K562 (cell line): ENCODE measurements around the gene ATL1. TPM values are rescaled to one million over a fixed set of nuclear protein-coding genes. Genes with fewer than 3 reads are reported as not detected.

ENCODE experiments used
- ATAC-seq: fragments of 200-7000 bp; cut with Tn5 transposase; 3 replicates; pipeline ENCODE4 v1.9.1; 2020; ENCODE audit warnings: moderate library complexity
- BruUV-seq: library from RNA; stranded (reverse); fragments of 400-500 nt; replicated peaks from 2 replicates; lab custom pipeline; 2021; lab: Mats Ljungman, UMichigan
- CTCF ChIA-PET: fragments of 300-600 bp; formaldehyde crosslinking; extraction: SDS; loops from one replicate; lab custom pipeline; 2021; ENCODE audit warnings: low intra/inter-chr PET ratio; lab: Yijun Ruan, JAX
- POLR2A ChIA-PET: fragments of 300-600, 350-650 bp; sonication (Branson Sonifier 250); formaldehyde crosslinking; extraction: SDS; loops from one replicate; lab custom pipeline; 2021; ENCODE audit warnings: antibody characterized with exemption, inconsistent platforms; lab: Yijun Ruan, JAX
- DNase-seq, 4 experiments: peaks; one replicate each; pipeline versions ENCODE4 v3.0.0 to v3.0.0-alpha.2; 2011 to 2018; ENCODE audit warnings: low spot score in 3 of 4, mixed read lengths in 3 of 4; ENCODE audit errors: extremely low read depth in 1 of 4
- FAIRE-seq: peaks from 2 replicates; lab custom pipeline; 2011; peaks lifted over from hg19 to GRCh38; lab: Jason Lieb, UNC
- H2AFZ ChIP-seq: 2 replicates; pipeline ENCODE4 v1.6.0; 2011; ENCODE audit warnings: low read depth, low read length, control low read depth, inconsistent platforms
- H3K27ac ChIP-seq: fragments of 200-600 bp; 3 replicates; pipeline ENCODE4 v1.8.0; 2011; ENCODE audit warnings: low read depth, mild to moderate bottlenecking, control low read depth, inconsistent platforms, low read length, moderate library complexity, mixed read lengths; ENCODE audit errors: extremely low read depth
- H3K27me3 ChIP-seq, 2 experiments: fragments of 300-600 bp in 1 of 2; 2 replicates in 1 of 2; 3 replicates in 1 of 2; pipeline versions ENCODE4 v1.6.0 to v1.8.0; 2011; ENCODE audit warnings: inconsistent platforms in 2 of 2, low read length in 2 of 2, mild to moderate bottlenecking in 1 of 2, mixed read lengths in 1 of 2, moderate library complexity in 1 of 2; ENCODE audit not compliant: control insufficient read depth in 2 of 2, insufficient read depth in 2 of 2
- H3K36me3 ChIP-seq: fragments of 300-600 bp; 3 replicates; pipeline ENCODE4 v1.8.0; 2011; ENCODE audit warnings: mild to moderate bottlenecking, low read length, inconsistent platforms; ENCODE audit not compliant: control insufficient read depth, insufficient read depth
- H3K4me1 ChIP-seq, 2 experiments: fragments of 200-600 bp in 1 of 2; replicated peaks in 1 of 2; 2 replicates in 1 of 2; 3 replicates in 1 of 2; pipeline versions ENCODE4 v1.5.1 to v1.8.0; 2011; ENCODE audit warnings: inconsistent platforms in 2 of 2, low read length in 2 of 2, mild to moderate bottlenecking in 1 of 2, mixed read lengths in 1 of 2, moderate library complexity in 1 of 2; ENCODE audit not compliant: control insufficient read depth in 2 of 2, insufficient read depth in 2 of 2
- H3K4me2 ChIP-seq: 2 replicates; pipeline ENCODE4 v1.6.1; 2011; ENCODE audit warnings: low read length, control low read depth, inconsistent platforms, mixed read lengths; ENCODE audit not compliant: insufficient read depth
- H3K4me3 ChIP-seq: fragments of 200-600 bp; sonication (generic), shearing (Covaris generic); 2 replicates; pipeline ENCODE4 v1.5.1; 2016; ENCODE audit warnings: control low read depth, inconsistent platforms
- H3K79me2 ChIP-seq: fragments of 200-600 bp; 3 replicates; pipeline ENCODE4 v1.8.0; 2011; ENCODE audit warnings: low read length, inconsistent platforms; ENCODE audit not compliant: control insufficient read depth, insufficient read depth
- H3K9ac ChIP-seq, 2 experiments: 2 replicates each; pipeline versions ENCODE4 v1.6.0 to v1.6.1; 2011; ENCODE audit warnings: low read depth in 2 of 2, low read length in 2 of 2, control low read depth in 1 of 2, inconsistent platforms in 1 of 2, mild to moderate bottlenecking in 1 of 2, mixed read lengths in 1 of 2; ENCODE audit not compliant: insufficient read depth in 1 of 2
- H3K9me1 ChIP-seq: one replicate; pipeline ENCODE4 v1.6.0; 2011; ENCODE audit warnings: inconsistent platforms, mild to moderate bottlenecking, low read length, moderate library complexity; ENCODE audit not compliant: control insufficient read depth, insufficient read depth
- H3K9me3 ChIP-seq: replicated peaks from 2 replicates; pipeline ENCODE4 v1.5.1; 2011; ENCODE audit warnings: low read depth, low read length, inconsistent platforms; ENCODE audit not compliant: control insufficient read depth, insufficient read depth
- H4K20me1 ChIP-seq: replicated peaks from 2 replicates; pipeline ENCODE4 v1.6.1; 2011; ENCODE audit warnings: low read length, inconsistent platforms, mixed read lengths; ENCODE audit not compliant: control insufficient read depth, insufficient read depth
- CCNT2 ChIP-seq: IDR thresholded peaks from 2 replicates; pipeline ENCODE4 v1.6.1; 2011; ENCODE audit warnings: borderline replicate concordance, low read depth, mild to moderate bottlenecking, moderate library complexity, mixed read lengths, low read length; ENCODE audit not compliant: insufficient read length; ENCODE audit errors: extremely low read depth
- DNMT1 ChIP-seq: fragments of 450-650 bp; IDR thresholded peaks from 2 replicates; pipeline ENCODE4 v1.6.1; 2016; ENCODE audit warnings: antibody characterized with exemption, mild to moderate bottlenecking
- HES1 ChIP-seq: fragments of 450-650 bp; IDR thresholded peaks from 2 replicates; pipeline ENCODE4 v1.6.1; 2016; ENCODE audit warnings: low read depth, mild to moderate bottlenecking, moderate library complexity
- RERE ChIP-seq: sonication (generic); formaldehyde crosslinking; IDR thresholded peaks from 2 replicates; pipeline ENCODE4 v1.8.0; 2023; ENCODE audit warnings: missing genetic modification reagents, mild to moderate bottlenecking, borderline replicate concordance
- ZNF133 ChIP-seq: fragments of 250-450 bp; sonication (Bioruptor Pico); IDR thresholded peaks from 2 replicates; pipeline ENCODE4 v1.4.0; 2020; ENCODE audit warnings: mild to moderate bottlenecking
- ZNF197 ChIP-seq: fragments of 200-800 bp; sonication (Bioruptor generic); IDR thresholded peaks from 2 replicates; pipeline ENCODE4 v1.6.1; 2016; ENCODE audit warnings: low read depth, missing genetic modification characterization, missing compliant biosample characterization
- ZNF699 ChIP-seq: fragments of 250-450 bp; sonication (Bioruptor Pico); IDR thresholded peaks from 2 replicates; pipeline ENCODE4 v1.8.0; 2021; ENCODE audit warnings: mild to moderate bottlenecking, moderate library complexity; ENCODE audit not compliant: insufficient replicate concordance
- WGBS: fragments of 100-300 bp; shearing (Covaris generic); methylation state at CpG from one replicate; pipeline ENCODE4 v1.1.6; 2016; ENCODE audit warnings: low coverage, mixed read lengths; ENCODE audit not compliant: insufficient coverage; ENCODE audit errors: missing lambda C conversion rate; 5-methylcytosine and 5-hydroxymethylcytosine counted together
- in situ Hi-C: fragments of 300-500 bp; cut with MboI; formaldehyde crosslinking; loops from 4 replicates; pipeline ENCODE4 v1.15.0; 2018; ENCODE audit warnings: inconsistent platforms, mixed read lengths
- intact Hi-C: fragments of 100-400 bp; cut with micrococcal nuclease; formaldehyde crosslinking; loops from 2 replicates; pipeline ENCODE4 v1.14.2; 2022
- polyA plus RNA-seq, 8 experiments: library from polyadenylated mRNA; depleted of rRNA in 4 of 8; stranded (reverse) in 5 of 8; unstranded in 3 of 8; fragments of >200 nt; fragmentation: Nextera tagmentation in 2 of 8; fragmentation: Illumina TruSeq in 1 of 8; extraction: Ambion mirVana in 2 of 8; extraction: Trizol in 1 of 8; gene quantifications; 2 replicates each; pipeline versions ENCODE4 v1.2.1 to v1.2.3, GENCODE V29; 2011 to 2014; ENCODE audit warnings: inconsistent platforms in 1 of 8, missing spikeins in 1 of 8
- total RNA-seq, 7 experiments: library from RNA; depleted of rRNA in 6 of 7; stranded (reverse); fragments of >200 nt in 6 of 7; fragmentation: Illumina TruSeq in 2 of 7; extraction: Trizol in 2 of 7; gene quantifications; 2 replicates each; pipeline versions ENCODE4 v1.2.1 to v1.2.3, GENCODE V29; 2011 to 2021; ENCODE audit warnings: low replicate concordance in 1 of 7
- TF ChIP-seq, protein P1 (sequence below): fragments of 450-650 bp; IDR thresholded peaks from 2 replicates; pipeline ENCODE4 v1.6.1; 2018; ENCODE audit not compliant: partially characterized antibody

Gene ATL1
- total and polyA plus RNA-seq, 9 of the 15 experiments (the other 6 are each of a cell fraction or from before 2014, with no cell fraction given), result 0.04 to 0.16 (median 0.07) TPM; not detected in 4

DNA sequence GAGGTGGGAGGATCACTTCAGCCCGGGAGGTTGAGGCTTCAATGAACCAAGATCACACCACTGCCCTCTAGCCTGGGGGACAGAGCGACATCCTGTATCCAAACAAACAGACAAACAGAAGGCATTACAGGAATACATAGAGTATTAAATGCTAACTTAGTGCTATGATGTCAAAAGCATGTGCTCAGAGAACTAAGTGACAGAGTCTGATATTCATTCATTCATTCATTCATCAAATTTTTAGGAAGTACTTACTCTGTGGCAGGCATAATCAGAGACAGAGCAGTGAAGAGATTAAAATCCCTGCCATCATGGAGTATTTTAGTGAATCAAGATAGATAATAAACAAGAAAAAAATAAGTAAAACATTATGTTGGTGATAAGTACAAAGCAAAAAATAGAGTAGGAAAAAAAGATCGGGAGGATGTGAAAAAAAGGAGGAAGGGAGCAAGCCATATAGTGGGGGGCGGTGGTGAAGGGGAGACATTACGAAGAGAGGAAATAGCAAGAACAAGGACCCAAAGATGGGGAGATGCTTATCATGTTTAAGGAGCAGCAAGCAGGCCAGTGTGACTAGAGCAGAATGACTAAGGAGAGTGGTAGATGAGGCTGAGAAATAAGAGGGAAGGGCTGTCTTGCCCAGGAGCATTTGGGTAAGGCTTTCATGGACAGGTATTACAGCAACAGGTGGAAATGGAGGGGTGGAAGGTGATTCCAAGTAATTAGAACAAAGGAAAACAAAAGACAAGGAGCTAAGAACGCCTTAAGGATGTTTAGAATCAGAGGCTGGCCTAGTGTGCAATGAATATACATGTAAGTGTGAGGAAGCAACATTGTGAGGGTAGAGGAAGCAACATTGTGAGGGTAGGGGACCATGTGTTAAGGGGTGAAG is 30.4 kb upstream of the ATL1 start:
- 0 out of 2 replicates have a peak, but pooled peaks cover 7% of the 10 kb centered on the region for H4K20me1 ChIP-seq
- H3K4me1 ChIP-seq, result peaks cover 12 to 16% of the 10 kb centered on the region in 2 experiments; a peak in 4 of 5 replicates
- no peaks in the 10 kb centered on the region for H3K9me3 ChIP-seq
- peaks cover 75% of the 10 kb centered on the region for H3K79me2 ChIP-seq
- H3K27me3 ChIP-seq, result no peaks in the 10 kb centered on the region
- CTCF ChIA-PET, result no interaction called here
- no peak overlapping the region for H2AFZ ChIP-seq
- H3K4me2 ChIP-seq, result peak overlapping the region; percentile 74
- peak overlapping the region in 1 of 2 experiments; percentile 73; a peak in 1 of 4 replicates for H3K9ac ChIP-seq
- H3K4me3 ChIP-seq, result no peak overlapping the region
- intact Hi-C loops, result loop anchor here (5.0 to 10.0 kb wide), 3 partner anchors 132 to 665 kb away; partner anchors contain the start of genes CDKL1 and VCPKMT
- 30% methylated on average over 6 of the region's 6 CpGs for WGBS
- ATAC-seq (peak; percentile 16; the same call in 1 of the 3 replicates), DNase-seq (peak in 2 of 4 experiments; percentile 16 to 51), FAIRE-seq (no peak)
- POLR2A ChIA-PET, result interaction anchor here (0.6 to 0.9 kb wide), 2 partner anchors 15 to 992 kb away, joined by 3 read pairs; no protein-coding TSS in a partner anchor
- no peaks in the 10 kb centered on the region for H3K9me1 ChIP-seq
- H3K27ac ChIP-seq, result peak overlapping the region; percentile 51; the same call in 1 of the 3 replicates
- no TSS peak for BruUV-seq
- in situ Hi-C loops, result loop anchor here (10.0 to 25.0 kb wide), 2 partner anchors 205 to 667 kb away; partner anchors contain the start of gene NEMF
- H3K36me3 ChIP-seq, result peaks cover 16% of the 10 kb centered on the region; the same call in 2 of the 3 replicates
- TF ChIP-seq ZNF197 (CRISPR knock-in tag) (no peak), ZNF699 (no peak), ZNF133 (no peak), RERE (CRISPR knock-in tag) (no peak), DNMT1 (no peak), HES1 (no peak), CCNT2 (no peak)
- TF ChIP-seq, protein P1, sequence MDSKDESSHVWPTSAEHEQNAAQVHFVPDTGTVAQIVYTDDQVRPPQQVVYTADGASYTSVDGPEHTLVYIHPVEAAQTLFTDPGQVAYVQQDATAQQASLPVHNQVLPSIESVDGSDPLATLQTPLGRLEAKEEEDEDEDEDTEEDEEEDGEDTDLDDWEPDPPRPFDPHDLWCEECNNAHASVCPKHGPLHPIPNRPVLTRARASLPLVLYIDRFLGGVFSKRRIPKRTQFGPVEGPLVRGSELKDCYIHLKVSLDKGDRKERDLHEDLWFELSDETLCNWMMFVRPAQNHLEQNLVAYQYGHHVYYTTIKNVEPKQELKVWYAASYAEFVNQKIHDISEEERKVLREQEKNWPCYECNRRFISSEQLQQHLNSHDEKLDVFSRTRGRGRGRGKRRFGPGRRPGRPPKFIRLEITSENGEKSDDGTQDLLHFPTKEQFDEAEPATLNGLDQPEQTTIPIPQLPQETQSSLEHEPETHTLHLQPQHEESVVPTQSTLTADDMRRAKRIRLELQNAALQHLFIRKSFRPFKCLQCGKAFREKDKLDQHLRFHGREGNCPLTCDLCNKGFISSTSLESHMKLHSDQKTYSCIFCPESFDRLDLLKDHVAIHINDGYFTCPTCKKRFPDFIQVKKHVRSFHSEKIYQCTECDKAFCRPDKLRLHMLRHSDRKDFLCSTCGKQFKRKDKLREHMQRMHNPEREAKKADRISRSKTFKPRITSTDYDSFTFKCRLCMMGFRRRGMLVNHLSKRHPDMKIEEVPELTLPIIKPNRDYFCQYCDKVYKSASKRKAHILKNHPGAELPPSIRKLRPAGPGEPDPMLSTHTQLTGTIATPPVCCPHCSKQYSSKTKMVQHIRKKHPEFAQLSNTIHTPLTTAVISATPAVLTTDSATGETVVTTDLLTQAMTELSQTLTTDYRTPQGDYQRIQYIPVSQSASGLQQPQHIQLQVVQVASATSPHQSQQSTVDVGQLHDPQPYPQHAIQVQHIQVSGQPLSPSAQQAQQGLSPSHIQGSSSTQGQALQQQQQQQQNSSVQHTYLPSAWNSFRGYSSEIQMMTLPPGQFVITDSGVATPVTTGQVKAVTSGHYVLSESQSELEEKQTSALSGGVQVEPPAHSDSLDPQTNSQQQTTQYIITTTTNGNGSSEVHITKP, result no peak
